HCT116 (cell line): ENCODE data around the gene LOXL1. TPM values are rescaled to one million over a fixed set of nuclear protein-coding genes. Genes with fewer than 3 reads are reported as not detected.

Source experiments
- ATAC-seq: fragments of 200-7000 bp; cut with Tn5 transposase; 2 replicates; pipeline ENCODE4 v1.9.1; 2020; ENCODE audit warnings: mild to moderate bottlenecking, moderate library complexity
- BruUV-seq: library from RNA; stranded (reverse); fragments of 400-500 nt; replicated peaks from 2 replicates; lab custom pipeline; 2021; lab: Mats Ljungman, UMichigan
- CTCF ChIA-PET: fragments of 300-600 bp; sonication (Branson Sonifier 250); formaldehyde crosslinking; loops from one replicate; lab custom pipeline; 2021; ENCODE audit warnings: antibody characterized with exemption; lab: Charles Lee
- POLR2A ChIA-PET: fragments of 300-600, 350-600 bp; sonication (Branson Sonifier 250); formaldehyde crosslinking; loops from one replicate; lab custom pipeline; 2021; ENCODE audit warnings: antibody characterized with exemption; lab: Charles Lee
- RAD21 ChIA-PET, 2 experiments: fragments of 300-600 bp; sonication (Branson Sonifier 250); formaldehyde crosslinking; loops; one replicate each; lab custom pipeline; 2023; ENCODE audit warnings: low total read pairs in 2 of 2; ENCODE audit not compliant: uncharacterized antibody in 2 of 2, unreplicated experiment in 2 of 2, low non-redundant PET in 1 of 2; lab: Charles Lee
- DNase-seq: peaks from one replicate; pipeline ENCODE4 v3.0.0-alpha.2; 2010; ENCODE audit warnings: low read depth, low spot score
- H2AFZ ChIP-seq: fragments of 200-600 bp; shearing (Covaris generic), sonication (generic); 2 replicates; pipeline ENCODE4 v1.6.1; 2017; ENCODE audit warnings: low read depth, mixed run types, mixed read lengths, antibody characterized with exemption, low read length; ENCODE audit not compliant: poor library complexity, severe bottlenecking
- H3K27ac ChIP-seq: 2 replicates; pipeline ENCODE4 v1.5.1; 2012; ENCODE audit warnings: low read depth, low read length
- H3K27me3 ChIP-seq: fragments of 200-600 bp; sonication (generic); 2 replicates; pipeline ENCODE4 v1.6.1; 2016; ENCODE audit warnings: mixed run types, low read length, mixed read lengths; ENCODE audit not compliant: insufficient read depth
- H3K36me3 ChIP-seq, 2 experiments: fragments of 200-500 bp in 1 of 2; fragments of 200-600 bp in 1 of 2; sonication (Bioruptor generic) in 1 of 2; sonication (generic) in 1 of 2; 2 replicates each; pipeline versions ENCODE4 v1.5.1 to v1.6.1; 2014 to 2016; ENCODE audit warnings: low read length in 2 of 2, inconsistent platforms in 1 of 2, mixed read lengths in 1 of 2, mixed run types in 1 of 2; ENCODE audit not compliant: insufficient read depth in 2 of 2, control insufficient read depth in 1 of 2
- H3K4me1 ChIP-seq, 2 experiments: fragments of 200-600 bp in 1 of 2; sonication (generic) in 1 of 2; 2 replicates each; pipeline versions ENCODE4 v1.5.1 to v1.6.1; 2012 to 2017; ENCODE audit warnings: low read length in 2 of 2, inconsistent platforms in 1 of 2, mild to moderate bottlenecking in 1 of 2, mixed read lengths in 1 of 2, mixed run types in 1 of 2, moderate library complexity in 1 of 2; ENCODE audit not compliant: insufficient read depth in 2 of 2, control insufficient read depth in 1 of 2
- H3K4me2 ChIP-seq: fragments of 200-600 bp; sonication (generic); 2 replicates; pipeline ENCODE4 v1.6.1; 2017; ENCODE audit warnings: mixed run types, low read length, mixed read lengths
- H3K4me3 ChIP-seq, 2 experiments: fragments of 200-600 bp in 1 of 2; sonication (generic) in 1 of 2; replicated peaks in 1 of 2; 2 replicates each; pipeline ENCODE4 v1.5.1; 2011 to 2016; ENCODE audit warnings: low read length in 2 of 2, control low read depth in 1 of 2, low read depth in 1 of 2, mild to moderate bottlenecking in 1 of 2, mixed read lengths in 1 of 2, mixed run types in 1 of 2
- H3K79me2 ChIP-seq: fragments of 200-600 bp; sonication (generic); 2 replicates; pipeline ENCODE4 v1.6.1; 2017; ENCODE audit warnings: mild to moderate bottlenecking, mixed run types, low read length, moderate library complexity, mixed read lengths; ENCODE audit not compliant: insufficient read depth
- H3K9ac ChIP-seq: fragments of 200-600 bp; sonication (generic); 2 replicates; pipeline ENCODE4 v1.6.1; 2016; ENCODE audit warnings: low read length, mixed read lengths
- H3K9me2 ChIP-seq: fragments of 200-600 bp; sonication (generic), shearing (Covaris generic); 2 replicates; pipeline ENCODE4 v1.6.1; 2017; ENCODE audit warnings: mixed run types, mild to moderate bottlenecking, moderate library complexity; ENCODE audit not compliant: insufficient read depth
- H3K9me3 ChIP-seq, 2 experiments: fragments of 200-500 bp in 1 of 2; fragments of 200-600 bp in 1 of 2; sonication (Bioruptor generic) in 1 of 2; sonication (generic) in 1 of 2; 2 replicates each; pipeline ENCODE4 v1.6.1; 2014 to 2017; ENCODE audit warnings: low read length in 2 of 2, mixed read lengths in 2 of 2, inconsistent platforms in 1 of 2, low read depth in 1 of 2, mild to moderate bottlenecking in 1 of 2, mixed run types in 1 of 2, moderate library complexity in 1 of 2; ENCODE audit not compliant: control insufficient read depth in 1 of 2, insufficient read depth in 1 of 2
- H4K20me1 ChIP-seq: fragments of 200-600 bp; sonication (generic), shearing (Covaris generic); 2 replicates; pipeline ENCODE4 v1.6.1; 2017; ENCODE audit warnings: mixed run types, mild to moderate bottlenecking, moderate library complexity; ENCODE audit not compliant: insufficient read depth
- CBX3 ChIP-seq: IDR thresholded peaks from 2 replicates; pipeline ENCODE4 v1.6.1; 2012; ENCODE audit warnings: low read depth
- CEBPB ChIP-seq: IDR thresholded peaks from 2 replicates; pipeline ENCODE4 v1.6.1; 2012; ENCODE audit warnings: low read depth
- EGR1 ChIP-seq: IDR thresholded peaks from 2 replicates; pipeline ENCODE4 v1.6.1; 2012; ENCODE audit warnings: low read depth
- ELF1 ChIP-seq: IDR thresholded peaks from 2 replicates; pipeline ENCODE4 v1.6.1; 2012; ENCODE audit warnings: low read depth, borderline replicate concordance
- EZH2 ChIP-seq: fragments of 200-600 bp; sonication (generic); IDR thresholded peaks from 2 replicates; pipeline ENCODE4 v1.6.1; 2017; ENCODE audit warnings: antibody characterized with exemption, mixed run types
- EZH2phosphoT487 ChIP-seq: fragments of 200-600 bp; IDR thresholded peaks from 2 replicates; pipeline ENCODE4 v1.6.1; 2018; ENCODE audit warnings: antibody characterized with exemption, borderline replicate concordance
- FOSL1 ChIP-seq: IDR thresholded peaks from 2 replicates; pipeline ENCODE4 v1.6.1; 2012; ENCODE audit warnings: low read depth
- JUND ChIP-seq: IDR thresholded peaks from 2 replicates; pipeline ENCODE4 v1.6.1; 2012
- POLR2A ChIP-seq: IDR thresholded peaks from 2 replicates; pipeline ENCODE4 v1.7.0; 2011; ENCODE audit warnings: borderline replicate concordance; ENCODE audit not compliant: insufficient read depth, insufficient read length; ENCODE audit errors: extremely low read depth
- RAD21 ChIP-seq: IDR thresholded peaks from 2 replicates; pipeline ENCODE4 v1.6.1; 2012; ENCODE audit warnings: low read depth, mild to moderate bottlenecking
- REST ChIP-seq: IDR thresholded peaks from 2 replicates; pipeline ENCODE4 v1.6.1; 2012; ENCODE audit warnings: low read depth
- SIN3A ChIP-seq: IDR thresholded peaks from 2 replicates; pipeline ENCODE4 v1.6.1; 2012; ENCODE audit warnings: low read depth
- SP1 ChIP-seq: IDR thresholded peaks from 2 replicates; pipeline ENCODE4 v1.6.1; 2012; ENCODE audit warnings: low read depth
- TCF7L2 ChIP-seq: IDR thresholded peaks from 2 replicates; pipeline ENCODE4 v1.7.0; 2011; ENCODE audit warnings: borderline replicate concordance, inconsistent platforms; ENCODE audit not compliant: insufficient read depth, insufficient read length; ENCODE audit errors: extremely low read depth
- YY1 ChIP-seq: IDR thresholded peaks from 2 replicates; pipeline ENCODE4 v1.6.1; 2011; ENCODE audit warnings: low read length, low read depth, moderate library complexity, mild to moderate bottlenecking; ENCODE audit not compliant: insufficient replicate concordance; ENCODE audit errors: extremely low read depth
- ZBTB33 ChIP-seq: IDR thresholded peaks from 2 replicates; pipeline ENCODE4 v1.6.1; 2011; ENCODE audit warnings: mild to moderate bottlenecking, low read length, moderate library complexity; ENCODE audit not compliant: insufficient replicate concordance; ENCODE audit errors: extremely low read depth
- ZFX ChIP-seq: fragments of 450-650 bp; IDR thresholded peaks from 2 replicates; pipeline ENCODE4 v1.6.1; 2017
- intact Hi-C: fragments of 100-400 bp; cut with micrococcal nuclease; formaldehyde crosslinking; loops from 2 replicates; pipeline ENCODE4 v1.10.0; 2022
- total RNA-seq: library from RNA; stranded (reverse); gene quantifications from one replicate; pipeline ENCODE4 v1.2.1, GENCODE V29; 2021; ENCODE audit not compliant: unreplicated experiment
- TF ChIP-seq, protein P1 (sequence below), 3 experiments: fragments of 200-600 bp in 1 of 3; sonication (generic) in 1 of 3; IDR thresholded peaks in 2 of 3; conservative IDR thresholded peaks in 1 of 3; 2 replicates each; pipeline ENCODE4 v1.5.1; 2012 to 2017; ENCODE audit warnings: low read depth in 2 of 3, low read length in 2 of 3, antibody characterized with exemption in 1 of 3, borderline replicate concordance in 1 of 3, control low read depth in 1 of 3, mild to moderate bottlenecking in 1 of 3, mixed read lengths in 1 of 3, mixed run types in 1 of 3, moderate library complexity in 1 of 3; ENCODE audit not compliant: insufficient read depth in 1 of 3
- TF ChIP-seq, protein P2 (sequence below): IDR thresholded peaks from 2 replicates; pipeline ENCODE4 v1.6.1; 2012

The LOXL1 gene
- total RNA-seq, 1 experiment from 2014 or later = 14.9 TPM

DNA sequence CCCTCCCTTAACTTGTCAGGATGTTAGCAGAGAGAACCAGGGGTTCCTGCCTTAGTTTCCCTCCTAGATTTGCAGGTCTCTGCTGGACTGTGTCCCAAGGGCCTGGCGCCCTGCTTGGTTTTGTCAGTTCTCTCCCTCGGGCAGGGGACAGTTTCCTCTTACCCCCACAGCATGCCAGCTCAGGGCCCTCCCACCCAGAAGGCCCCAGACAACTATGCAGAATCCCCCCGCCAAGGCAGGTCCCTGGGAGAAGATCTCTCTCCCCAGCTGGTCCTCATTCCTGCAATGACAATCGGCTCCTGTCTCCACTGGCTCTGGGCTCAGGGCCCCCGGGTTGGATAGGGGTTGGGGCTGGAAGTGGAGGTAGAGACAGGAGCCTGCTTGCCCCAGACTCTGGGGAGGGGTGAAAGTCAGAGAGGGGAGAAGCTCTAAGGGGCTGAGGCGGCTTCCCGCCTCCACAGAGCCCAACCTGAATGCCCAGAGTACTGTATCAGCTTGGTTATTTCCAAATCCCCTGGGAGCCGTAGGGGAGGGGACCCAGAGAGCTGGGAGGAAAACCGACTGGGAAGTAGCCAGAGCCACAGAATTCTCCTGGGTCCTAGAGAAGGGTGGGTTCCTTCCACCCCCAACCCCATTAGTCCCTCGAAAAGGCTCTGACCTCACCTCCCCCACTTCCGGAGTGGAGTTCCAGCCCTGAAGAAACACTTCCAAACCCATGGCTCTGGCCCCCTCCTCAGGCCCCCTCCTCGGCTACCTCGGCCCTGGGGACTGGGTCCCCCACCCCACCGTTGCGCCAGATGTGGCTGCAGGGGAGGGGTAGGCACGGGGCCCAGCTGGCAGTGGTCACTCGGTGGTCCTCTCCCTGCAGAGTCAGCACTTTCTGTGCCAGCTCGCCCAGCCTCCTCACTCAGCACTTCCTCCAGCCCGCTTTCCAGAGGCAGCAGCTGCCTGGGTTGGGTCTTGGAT, 3.8 kb upstream of the LOXL1 start:
- CTCF ChIA-PET = no interaction called here
- H3K9me2 ChIP-seq = no peaks in the 10 kb centered on the region
- no peak overlapping the region for H3K4me3 ChIP-seq
- H3K36me3 ChIP-seq = peaks cover 0 to 3% of the 10 kb centered on the region in 2 experiments; a peak in 1 of 4 replicates
- H4K20me1 ChIP-seq = no peaks in the 10 kb centered on the region
- H3K27me3 ChIP-seq = no peaks in the 10 kb centered on the region
- H2AFZ ChIP-seq = no peak overlapping the region
- no peak overlapping the region for H3K27ac ChIP-seq
- intact Hi-C loops = no loop called here
- H3K4me1 ChIP-seq = peaks cover 15 to 33% of the 10 kb centered on the region in 2 experiments; a peak in 3 of 4 replicates
- no peak overlapping the region for H3K4me2 ChIP-seq
- no peaks in the 10 kb centered on the region for H3K9me3 ChIP-seq
- no peaks in the 10 kb centered on the region for H3K79me2 ChIP-seq
- POLR2A ChIA-PET = no interaction called here
- DNase-seq (no peak), ATAC-seq (no peak)
- BruUV-seq = no TSS peak
- RAD21 ChIA-PET = no interaction called here
- H3K9ac ChIP-seq = no peak overlapping the region
- TF ChIP-seq ZFX (no peak), RAD21 (no peak), ELF1 (no peak), CBX3 (no peak), YY1 (no peak), CEBPB (no peak), TCF7L2 (no peak), EZH2 (no peak), ZBTB33 (no peak), FOSL1 (no peak), EGR1 (no peak), REST (no peak), POLR2A (no peak), SP1 (no peak), SIN3A (no peak), EZH2phosphoT487 (no peak), JUND (no peak)
- TF ChIP-seq, protein P1, sequence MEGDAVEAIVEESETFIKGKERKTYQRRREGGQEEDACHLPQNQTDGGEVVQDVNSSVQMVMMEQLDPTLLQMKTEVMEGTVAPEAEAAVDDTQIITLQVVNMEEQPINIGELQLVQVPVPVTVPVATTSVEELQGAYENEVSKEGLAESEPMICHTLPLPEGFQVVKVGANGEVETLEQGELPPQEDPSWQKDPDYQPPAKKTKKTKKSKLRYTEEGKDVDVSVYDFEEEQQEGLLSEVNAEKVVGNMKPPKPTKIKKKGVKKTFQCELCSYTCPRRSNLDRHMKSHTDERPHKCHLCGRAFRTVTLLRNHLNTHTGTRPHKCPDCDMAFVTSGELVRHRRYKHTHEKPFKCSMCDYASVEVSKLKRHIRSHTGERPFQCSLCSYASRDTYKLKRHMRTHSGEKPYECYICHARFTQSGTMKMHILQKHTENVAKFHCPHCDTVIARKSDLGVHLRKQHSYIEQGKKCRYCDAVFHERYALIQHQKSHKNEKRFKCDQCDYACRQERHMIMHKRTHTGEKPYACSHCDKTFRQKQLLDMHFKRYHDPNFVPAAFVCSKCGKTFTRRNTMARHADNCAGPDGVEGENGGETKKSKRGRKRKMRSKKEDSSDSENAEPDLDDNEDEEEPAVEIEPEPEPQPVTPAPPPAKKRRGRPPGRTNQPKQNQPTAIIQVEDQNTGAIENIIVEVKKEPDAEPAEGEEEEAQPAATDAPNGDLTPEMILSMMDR (IDR thresholded peaks at IDR 0.05 in 2 of 3, conservative IDR thresholded peaks at IDR 0.05 in 1 of 3; ENCODE audit: borderline replicate concordance in 1 of 3, insufficient read depth in 1 of 3, low read depth in 2 of 3, low read length in 2 of 3) = no peak
- TF ChIP-seq, protein P2, sequence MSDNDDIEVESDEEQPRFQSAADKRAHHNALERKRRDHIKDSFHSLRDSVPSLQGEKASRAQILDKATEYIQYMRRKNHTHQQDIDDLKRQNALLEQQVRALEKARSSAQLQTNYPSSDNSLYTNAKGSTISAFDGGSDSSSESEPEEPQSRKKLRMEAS = no peak
